Neural cell (in vitro differentiated cells): ENCODE measurements around the gene ADARB2.

Source experiments
- EP300 ChIP-seq: fragments of 450-650 bp; conservative IDR thresholded peaks from 2 replicates; pipeline ENCODE4 v1.6.1; 2014; ENCODE audit warnings: antibody characterized with exemption, mild to moderate bottlenecking, moderate library complexity; ENCODE audit not compliant: poor library complexity, severe bottlenecking
- EZH2 ChIP-seq: fragments of 200-600, 300-800 bp; shearing (Covaris generic), sonication (generic); IDR thresholded peaks from 2 replicates; pipeline ENCODE4 v1.6.1; 2014; ENCODE audit warnings: antibody characterized with exemption, low read length, borderline replicate concordance, mild to moderate bottlenecking; ENCODE audit not compliant: insufficient read depth, poor library complexity, severe bottlenecking
- TF ChIP-seq, protein P1 (sequence below): fragments of 450-650 bp; IDR thresholded peaks from 2 replicates; pipeline ENCODE4 v1.5.1; 2014; ENCODE audit warnings: antibody characterized with exemption, mild to moderate bottlenecking, moderate library complexity; ENCODE audit not compliant: poor library complexity, severe bottlenecking

DNA sequence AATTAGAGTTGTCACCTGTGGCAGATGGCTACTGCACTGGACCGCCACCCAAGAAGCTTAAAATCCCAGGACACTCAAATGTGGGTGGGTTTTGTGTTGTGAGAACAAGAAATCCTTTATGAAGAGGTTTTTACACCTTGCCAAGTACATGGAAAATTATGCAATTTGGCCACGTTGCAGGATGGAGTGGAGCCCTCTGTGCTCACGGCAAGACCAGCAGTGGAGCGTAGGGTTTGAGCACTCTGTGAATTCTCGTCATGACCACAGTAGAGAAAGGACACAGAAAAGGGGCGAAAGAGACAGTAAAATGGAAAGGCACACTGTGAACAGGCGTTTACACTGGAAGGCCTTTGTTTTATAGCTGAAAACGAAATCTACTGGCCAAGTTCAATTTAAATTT lies 222.6 kb downstream of the ADARB2 start:
- TF ChIP-seq, protein P1, sequence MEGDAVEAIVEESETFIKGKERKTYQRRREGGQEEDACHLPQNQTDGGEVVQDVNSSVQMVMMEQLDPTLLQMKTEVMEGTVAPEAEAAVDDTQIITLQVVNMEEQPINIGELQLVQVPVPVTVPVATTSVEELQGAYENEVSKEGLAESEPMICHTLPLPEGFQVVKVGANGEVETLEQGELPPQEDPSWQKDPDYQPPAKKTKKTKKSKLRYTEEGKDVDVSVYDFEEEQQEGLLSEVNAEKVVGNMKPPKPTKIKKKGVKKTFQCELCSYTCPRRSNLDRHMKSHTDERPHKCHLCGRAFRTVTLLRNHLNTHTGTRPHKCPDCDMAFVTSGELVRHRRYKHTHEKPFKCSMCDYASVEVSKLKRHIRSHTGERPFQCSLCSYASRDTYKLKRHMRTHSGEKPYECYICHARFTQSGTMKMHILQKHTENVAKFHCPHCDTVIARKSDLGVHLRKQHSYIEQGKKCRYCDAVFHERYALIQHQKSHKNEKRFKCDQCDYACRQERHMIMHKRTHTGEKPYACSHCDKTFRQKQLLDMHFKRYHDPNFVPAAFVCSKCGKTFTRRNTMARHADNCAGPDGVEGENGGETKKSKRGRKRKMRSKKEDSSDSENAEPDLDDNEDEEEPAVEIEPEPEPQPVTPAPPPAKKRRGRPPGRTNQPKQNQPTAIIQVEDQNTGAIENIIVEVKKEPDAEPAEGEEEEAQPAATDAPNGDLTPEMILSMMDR: no peak
- TF ChIP-seq EP300 (no peak), EZH2 (no peak)
